GM18502 (cell line): ENCODE measurements around the gene PTPRB.

Experiments
- ATAC-seq: cut with Tn5 transposase; IDR thresholded peaks from one replicate; pipeline ENCODE4 v1.9.1; 2021; ENCODE audit warnings: mild to moderate bottlenecking; ENCODE audit not compliant: unreplicated experiment, poor library complexity

The PTPRB gene

DNA sequence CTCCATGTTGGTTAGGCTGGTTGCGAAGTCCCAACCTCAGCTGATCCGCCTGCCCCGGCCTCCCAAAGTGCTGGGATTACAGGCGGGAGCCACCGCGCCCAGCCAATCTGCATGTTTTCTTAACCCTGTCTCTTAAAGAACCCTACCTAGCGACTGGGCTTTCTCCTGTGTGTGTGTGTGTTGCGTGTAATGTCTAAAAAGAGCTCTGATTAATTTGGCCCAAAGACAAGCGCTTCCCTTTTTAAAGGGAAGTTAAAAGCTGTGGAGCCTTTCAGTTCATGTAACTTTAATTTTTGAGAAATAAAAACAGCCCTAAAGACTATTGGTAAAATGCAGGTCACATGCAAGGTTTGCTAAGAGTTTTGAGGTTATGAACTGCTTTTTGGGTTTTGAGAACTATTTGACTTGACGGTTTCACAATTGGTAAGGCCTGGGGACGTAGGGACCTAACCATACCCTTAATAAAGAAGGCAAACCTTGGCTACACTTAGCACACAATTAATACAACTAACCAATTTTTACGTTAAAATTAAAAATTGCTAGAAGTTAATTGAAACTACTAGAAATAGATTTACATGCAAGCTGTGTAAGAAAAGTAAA lies 167.9 kb downstream of the PTPRB start:
- ATAC-seq, result no peak

- ATAC-seq, result no peak
Observed at GRCh38 chr12:70468741-70469140, 168.5 kb downstream of the PTPRB start.

- no peak for ATAC-seq
Observed at GRCh38 chr12:70467918-70468733, 169.1 kb downstream of the PTPRB start.

DNA sequence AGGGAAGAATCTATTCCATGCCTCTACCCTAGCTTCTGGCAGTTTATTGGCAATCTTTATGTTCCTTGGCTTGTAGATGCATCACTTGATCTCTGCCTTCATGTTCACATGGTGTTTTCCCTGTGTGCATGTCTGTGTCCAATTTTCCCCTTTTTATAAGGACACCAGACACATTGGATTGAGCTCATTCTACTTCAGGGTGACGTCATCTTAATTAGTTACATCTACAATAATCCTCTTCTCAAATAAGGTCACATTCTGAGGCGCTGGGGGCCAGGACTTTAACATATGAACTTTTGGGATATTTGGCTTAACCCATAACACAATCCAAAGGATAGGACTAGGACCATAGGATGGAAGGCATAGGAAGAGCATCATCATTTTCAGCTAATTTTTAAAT lies 169.8 kb downstream of the PTPRB start:
- no peak for ATAC-seq

DNA sequence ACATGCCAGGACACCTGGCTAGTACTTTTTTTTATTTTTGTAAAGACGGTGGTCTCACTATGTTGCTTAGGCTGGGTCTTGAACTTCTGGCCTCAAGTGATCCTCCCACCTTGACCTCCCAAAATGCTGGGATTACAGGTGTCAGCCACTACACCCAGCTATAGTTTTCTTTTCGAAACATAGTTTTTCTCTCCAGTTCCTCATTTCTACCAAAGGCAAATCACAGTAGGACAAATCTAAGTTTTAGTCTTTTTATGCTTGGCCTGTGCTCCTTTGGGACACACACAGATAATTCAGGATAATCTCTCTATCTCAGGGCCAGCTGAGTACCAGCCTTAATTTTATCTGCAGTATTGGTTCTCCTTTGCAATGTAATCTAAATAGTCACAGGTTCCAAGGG lies 170.5 kb downstream of the PTPRB start:
- no peak for ATAC-seq
